ENCODE data around the gene OSTN. TPM values are rescaled to one million over a fixed set of nuclear protein-coding genes. Genes with fewer than 3 reads are reported as not detected.

The OSTN gene
- total RNA-seq, 2 donors from 2014 or later: not detected

GRCh38 chr3:191314109-191314728 is 115.2 kb downstream of the OSTN start:
- ATAC-seq (replicated peaks in 1 of 2): no peak
- Mint-ChIP-seq H3K4me1 (ENCODE audit: low read depth) (no peaks in the 10 kb centered on the region), H3K27me3 (ENCODE audit: low read depth) (no peaks in the 10 kb centered on the region), H3K36me3 (ENCODE audit: insufficient read depth in 2 of 2) (no peaks in the 10 kb centered on the region), H3K4me3 (no peak overlapping the region), H3K27ac (no peak overlapping the region), H3K9me3 (peaks cover 0 to 4% of the 10 kb centered on the region in 2 donors)
- no peak for DNase-seq

Other genes with a start within 250 kb of the OSTN start
- 10 to 100 TPM; 29.4 to 35.9 TPM for gene CCDC50, start 130.2 kb downstream of the OSTN start, total RNA-seq
- gene UTS2B, start 131.3 kb downstream of the OSTN start, total RNA-seq: not detected